Measurements from ENCODE around the gene CRADD.

DNA sequence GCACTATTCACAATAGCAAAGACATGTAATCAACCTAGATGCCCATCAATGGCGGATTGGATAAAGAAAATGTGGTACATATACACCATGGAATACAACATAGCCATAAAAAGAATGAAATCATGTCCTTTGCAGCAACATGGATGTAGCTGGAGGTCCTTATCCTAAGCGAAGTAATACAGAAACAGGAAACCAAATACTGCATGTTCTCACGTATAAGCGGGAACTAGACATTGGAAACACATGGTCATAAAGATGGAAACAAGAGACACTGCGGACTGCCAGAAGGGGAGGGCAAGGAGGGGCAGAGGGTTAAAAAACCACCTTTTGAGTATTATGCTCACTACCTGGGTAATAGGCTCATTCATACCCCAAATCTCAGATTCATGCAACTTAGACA is 237.1 kb downstream of the CRADD start:
- TF ChIP-seq, protein P1, sequence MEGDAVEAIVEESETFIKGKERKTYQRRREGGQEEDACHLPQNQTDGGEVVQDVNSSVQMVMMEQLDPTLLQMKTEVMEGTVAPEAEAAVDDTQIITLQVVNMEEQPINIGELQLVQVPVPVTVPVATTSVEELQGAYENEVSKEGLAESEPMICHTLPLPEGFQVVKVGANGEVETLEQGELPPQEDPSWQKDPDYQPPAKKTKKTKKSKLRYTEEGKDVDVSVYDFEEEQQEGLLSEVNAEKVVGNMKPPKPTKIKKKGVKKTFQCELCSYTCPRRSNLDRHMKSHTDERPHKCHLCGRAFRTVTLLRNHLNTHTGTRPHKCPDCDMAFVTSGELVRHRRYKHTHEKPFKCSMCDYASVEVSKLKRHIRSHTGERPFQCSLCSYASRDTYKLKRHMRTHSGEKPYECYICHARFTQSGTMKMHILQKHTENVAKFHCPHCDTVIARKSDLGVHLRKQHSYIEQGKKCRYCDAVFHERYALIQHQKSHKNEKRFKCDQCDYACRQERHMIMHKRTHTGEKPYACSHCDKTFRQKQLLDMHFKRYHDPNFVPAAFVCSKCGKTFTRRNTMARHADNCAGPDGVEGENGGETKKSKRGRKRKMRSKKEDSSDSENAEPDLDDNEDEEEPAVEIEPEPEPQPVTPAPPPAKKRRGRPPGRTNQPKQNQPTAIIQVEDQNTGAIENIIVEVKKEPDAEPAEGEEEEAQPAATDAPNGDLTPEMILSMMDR (IDR thresholded peaks at IDR 0.05) = no peak
- no peak for TF ChIP-seq POLR2A (IDR thresholded peaks at IDR 0.05)

All from suprapubic skin (tissue), 3 donors.